ENCODE data around the gene LPXN. TPM values are rescaled to one million over a fixed set of nuclear protein-coding genes. Genes with fewer than 3 reads are reported as not detected.

The LPXN gene
- total RNA-seq, 1 experiment from 2014 or later = 10.3 TPM

GRCh38 chr11:58504232-58504631, 71.4 kb downstream of the LPXN start:
- POLR2A ChIA-PET (ENCODE audit: unreplicated experiment) = no interaction called here
- Histone ChIP-seq H3K4me3 (no peak overlapping the region), H2AFZ (no peak overlapping the region), H3F3A (ENCODE audit: insufficient read depth, low read depth) (no peaks in the 10 kb centered on the region), H3K9me3 (ENCODE audit: insufficient read depth, low read depth) (no peaks in the 10 kb centered on the region), H3K79me2 (ENCODE audit: low read depth) (no peaks in the 10 kb centered on the region), H3K9me2 (ENCODE audit: insufficient read depth) (no peaks in the 10 kb centered on the region), H4K20me1 (ENCODE audit: insufficient read depth) (no peaks in the 10 kb centered on the region), H3K27ac (no peak overlapping the region), H3K27me3 (ENCODE audit: insufficient read depth, low read depth) (peaks cover 3% of the 10 kb centered on the region; the same call in 1 of the 2 replicates), H3K36me3 (ENCODE audit: low read depth) (no peaks in the 10 kb centered on the region), H3K4me1 (replicated peaks; ENCODE audit: insufficient read depth) (no peaks in the 10 kb centered on the region), H3K4me2 (no peak overlapping the region)
- intact Hi-C loops (cut with micrococcal nuclease; ENCODE audit: unreplicated experiment) = no loop called here
- no peak for DNase-seq
- no peak for TF ChIP-seq EZH2 (IDR thresholded peaks at IDR 0.05; ENCODE audit: low read depth)
- TF ChIP-seq CTCF (conservative IDR thresholded peaks at IDR 0.05) = no peak
- CTCF ChIA-PET = no interaction called here
- no TSS peak for BruUV-seq (replicated peaks)

- H3F3A ChIP-seq (ENCODE audit: insufficient read depth, low read depth) = no peaks in the 10 kb centered on the region
- no peak overlapping the region for H3K4me2 ChIP-seq
- H3K27ac ChIP-seq = no peak overlapping the region
- no peaks in the 10 kb centered on the region for H4K20me1 ChIP-seq (ENCODE audit: insufficient read depth)
- intact Hi-C loops (cut with micrococcal nuclease; ENCODE audit: unreplicated experiment) = no loop called here
- H3K9me3 ChIP-seq (ENCODE audit: insufficient read depth, low read depth) = no peaks in the 10 kb centered on the region
- H2AFZ ChIP-seq = no peak overlapping the region
- TF ChIP-seq EZH2 (IDR thresholded peaks at IDR 0.05; ENCODE audit: low read depth) (no peak), CTCF (conservative IDR thresholded peaks at IDR 0.05) (no peak)
- BruUV-seq (replicated peaks) = no TSS peak
- no peaks in the 10 kb centered on the region for H3K36me3 ChIP-seq (ENCODE audit: low read depth)
- ChIA-PET POLR2A (ENCODE audit: unreplicated experiment) (no interaction called here), CTCF (no interaction called here)
- H3K79me2 ChIP-seq (ENCODE audit: low read depth) = no peaks in the 10 kb centered on the region
- no peak overlapping the region for H3K4me3 ChIP-seq
- no peak for DNase-seq
- peaks cover 3% of the 10 kb centered on the region; the same call in 1 of the 2 replicates for H3K27me3 ChIP-seq (ENCODE audit: insufficient read depth, low read depth)
- H3K4me1 ChIP-seq (replicated peaks; ENCODE audit: insufficient read depth) = no peaks in the 10 kb centered on the region
- H3K9me2 ChIP-seq (ENCODE audit: insufficient read depth) = no peaks in the 10 kb centered on the region
Observed at GRCh38 chr11:58503361-58503856, 72.2 kb downstream of the LPXN start.

- Histone ChIP-seq H3K27me3 (ENCODE audit: insufficient read depth, low read depth) (peaks cover 3% of the 10 kb centered on the region; the same call in 1 of the 2 replicates), H3F3A (ENCODE audit: insufficient read depth, low read depth) (no peaks in the 10 kb centered on the region), H3K27ac (no peak overlapping the region), H2AFZ (no peak overlapping the region), H3K9me3 (ENCODE audit: insufficient read depth, low read depth) (no peaks in the 10 kb centered on the region), H3K36me3 (ENCODE audit: low read depth) (no peaks in the 10 kb centered on the region), H4K20me1 (ENCODE audit: insufficient read depth) (no peaks in the 10 kb centered on the region), H3K4me2 (no peak overlapping the region), H3K9me2 (ENCODE audit: insufficient read depth) (no peaks in the 10 kb centered on the region), H3K79me2 (ENCODE audit: low read depth) (no peaks in the 10 kb centered on the region), H3K4me3 (no peak overlapping the region), H3K4me1 (replicated peaks; ENCODE audit: insufficient read depth) (no peaks in the 10 kb centered on the region)
- CTCF ChIA-PET = no interaction called here
- TF ChIP-seq EZH2 (IDR thresholded peaks at IDR 0.05; ENCODE audit: low read depth) (no peak), CTCF (conservative IDR thresholded peaks at IDR 0.05) (no peak)
- POLR2A ChIA-PET (ENCODE audit: unreplicated experiment) = no interaction called here
- intact Hi-C loops (cut with micrococcal nuclease; ENCODE audit: unreplicated experiment) = no loop called here
- BruUV-seq (replicated peaks) = no TSS peak
- DNase-seq = no peak
Observed at GRCh38 chr11:58502004-58502403, 73.7 kb downstream of the LPXN start.

Measured in PC-9 (cell line).